Measurements from ENCODE around the gene DSG4.

- TF ChIP-seq, protein P1, sequence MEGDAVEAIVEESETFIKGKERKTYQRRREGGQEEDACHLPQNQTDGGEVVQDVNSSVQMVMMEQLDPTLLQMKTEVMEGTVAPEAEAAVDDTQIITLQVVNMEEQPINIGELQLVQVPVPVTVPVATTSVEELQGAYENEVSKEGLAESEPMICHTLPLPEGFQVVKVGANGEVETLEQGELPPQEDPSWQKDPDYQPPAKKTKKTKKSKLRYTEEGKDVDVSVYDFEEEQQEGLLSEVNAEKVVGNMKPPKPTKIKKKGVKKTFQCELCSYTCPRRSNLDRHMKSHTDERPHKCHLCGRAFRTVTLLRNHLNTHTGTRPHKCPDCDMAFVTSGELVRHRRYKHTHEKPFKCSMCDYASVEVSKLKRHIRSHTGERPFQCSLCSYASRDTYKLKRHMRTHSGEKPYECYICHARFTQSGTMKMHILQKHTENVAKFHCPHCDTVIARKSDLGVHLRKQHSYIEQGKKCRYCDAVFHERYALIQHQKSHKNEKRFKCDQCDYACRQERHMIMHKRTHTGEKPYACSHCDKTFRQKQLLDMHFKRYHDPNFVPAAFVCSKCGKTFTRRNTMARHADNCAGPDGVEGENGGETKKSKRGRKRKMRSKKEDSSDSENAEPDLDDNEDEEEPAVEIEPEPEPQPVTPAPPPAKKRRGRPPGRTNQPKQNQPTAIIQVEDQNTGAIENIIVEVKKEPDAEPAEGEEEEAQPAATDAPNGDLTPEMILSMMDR (IDR thresholded peaks at IDR 0.05; ENCODE audit: low read length): no peak
- no peak for TF ChIP-seq EZH2 (optimal IDR thresholded peaks at IDR 0.05; ENCODE audit: low read depth, low read length)
These were observed 54.0 kb downstream of the DSG4 start for GRCh38 chr18:31430554-31430953.
